ENCODE data around the gene POLR2A. TPM values are rescaled to one million over a fixed set of nuclear protein-coding genes. Genes with fewer than 3 reads are reported as not detected.
"Not testable (repeated sequence)": the region's sequence is repeated elsewhere in the genome, so short reads cannot be mapped to it uniquely, and the experiment has no call there.

The POLR2A gene
- polyA plus RNA-seq, 12 donors: 42.7 to 443 (median 60.3) TPM

- DNase-seq: no peak
Observed at GRCh38 chr17:7445619-7445968, 38.6 kb upstream of the POLR2A start.

- no peak for DNase-seq
Observed at GRCh38 chr17:7448461-7448860, 35.7 kb upstream of the POLR2A start.

- no peak for DNase-seq
Observed at GRCh38 chr17:7459961-7460545, 24.1 kb upstream of the POLR2A start.

GRCh38 chr17:7460850-7461660 lies 23.1 kb upstream of the POLR2A start:
- no peak for DNase-seq

GRCh38 chr17:7462474-7463371 lies 21.4 kb upstream of the POLR2A start:
- DNase-seq: no peak

GRCh38 chr17:7463372-7463846 lies 20.8 kb upstream of the POLR2A start:
- no peak for DNase-seq

- no peak for DNase-seq
Observed at GRCh38 chr17:7464081-7464480, 20.1 kb upstream of the POLR2A start.

GRCh38 chr17:7465597-7466275 lies 18.4 kb upstream of the POLR2A start:
- DNase-seq: no peak

- no peak for DNase-seq
Observed at GRCh38 chr17:7466318-7466638, 17.9 kb upstream of the POLR2A start.

GRCh38 chr17:7466639-7467341 lies 17.4 kb upstream of the POLR2A start:
- DNase-seq: no peak

- no peak for DNase-seq
Observed at GRCh38 chr17:7467498-7467897, 16.7 kb upstream of the POLR2A start.

- DNase-seq: no peak
Observed at GRCh38 chr17:7468290-7468689, 15.9 kb upstream of the POLR2A start.

GRCh38 chr17:7468804-7469389 lies 15.3 kb upstream of the POLR2A start:
- no peak for DNase-seq

- not testable (repeated sequence) for DNase-seq
Observed at GRCh38 chr17:7469843-7470242, 14.3 kb upstream of the POLR2A start.

- not testable (repeated sequence) for DNase-seq
Observed at GRCh38 chr17:7470457-7470973, 13.7 kb upstream of the POLR2A start.

GRCh38 chr17:7471729-7472128 lies 12.4 kb upstream of the POLR2A start:
- no peak for DNase-seq

GRCh38 chr17:7474767-7475166 lies 9.4 kb upstream of the POLR2A start:
- not testable (repeated sequence) for DNase-seq

GRCh38 chr17:7475764-7476422 lies 8.3 kb upstream of the POLR2A start:
- no peak for DNase-seq

GRCh38 chr17:7476494-7476893 lies 7.7 kb upstream of the POLR2A start:
- no peak for DNase-seq

GRCh38 chr17:7476951-7477350 lies 7.2 kb upstream of the POLR2A start:
- no peak for DNase-seq
